Natural killer cell (primary cell): Measurements from ENCODE around the gene KIRREL3. TPM values are rescaled to one million over a fixed set of nuclear protein-coding genes. Genes with fewer than 3 reads are reported as not detected.

Source experiments
- ATAC-seq, 3 donors: fragments of 150-1000 bp in 2 of 3; fragments of 200-7000 bp in 1 of 3; cut with Tn5 transposase; 1 replicate in 1 of 3; 2 replicates in 2 of 3; pipeline ENCODE4 v1.10.0; 2021; ENCODE audit warnings: mild to moderate bottlenecking in 2 of 3, moderate library complexity in 2 of 3
- DNase-seq, 2 donors: peaks; one replicate each; pipeline versions ENCODE4 v3.0.0 to v3.0.0-alpha.2; 2013 to 2021; ENCODE audit warnings: mixed read lengths in 1 of 2
- H3K27ac ChIP-seq: one replicate; pipeline ENCODE4 v1.5.1; 2013; ENCODE audit warnings: mild to moderate bottlenecking, low read length
- H3K27me3 ChIP-seq: one replicate; pipeline ENCODE4 v1.6.1; 2013; ENCODE audit warnings: low read length; ENCODE audit not compliant: control insufficient read depth, insufficient read depth
- H3K36me3 ChIP-seq: one replicate; pipeline ENCODE4 v1.6.1; 2013; ENCODE audit warnings: low read length; ENCODE audit not compliant: control insufficient read depth, insufficient read depth
- H3K4me1 ChIP-seq: one replicate; pipeline ENCODE4 v1.6.1; 2013; ENCODE audit warnings: low read length; ENCODE audit not compliant: control insufficient read depth, insufficient read depth
- H3K4me3 ChIP-seq: one replicate; pipeline ENCODE4 v1.5.1; 2013; ENCODE audit warnings: low read length
- H3K9me3 ChIP-seq: one replicate; pipeline ENCODE4 v1.6.1; 2013; ENCODE audit warnings: low read length; ENCODE audit not compliant: control insufficient read depth, insufficient read depth
- H3K27ac Mint-ChIP-seq, 2 donors: one replicate each; pipeline ENCODE4 v1.8.0; 2022; ENCODE audit warnings: mild to moderate bottlenecking in 2 of 2, mixed read lengths in 2 of 2, moderate library complexity in 1 of 2
- H3K27me3 Mint-ChIP-seq, 2 donors: one replicate each; pipeline ENCODE4 v1.8.0; 2022; ENCODE audit warnings: low read depth in 2 of 2, mixed read lengths in 2 of 2
- H3K36me3 Mint-ChIP-seq: one replicate; pipeline ENCODE4 v1.8.0; 2022; ENCODE audit warnings: mixed read lengths
- H3K4me1 Mint-ChIP-seq, 2 donors: one replicate each; pipeline ENCODE4 v1.8.0; 2022; ENCODE audit warnings: mixed read lengths in 2 of 2
- H3K4me3 Mint-ChIP-seq: one replicate; pipeline ENCODE4 v1.8.0; 2022; ENCODE audit warnings: mild to moderate bottlenecking, moderate library complexity, mixed read lengths
- H3K9me3 Mint-ChIP-seq, 2 donors: one replicate each; pipeline ENCODE4 v1.8.0; 2022; ENCODE audit warnings: mixed read lengths in 2 of 2
- CTCF ChIP-seq: fragments of 200-600 bp; IDR thresholded peaks from one replicate; pipeline ENCODE4 v1.8.0; 2022; ENCODE audit warnings: antibody characterized with exemption
- WGBS: methylation state at CpG from one replicate; pipeline ENCODE4 v1.1.7; 2013; ENCODE audit warnings: missing lambda C conversion rate; ENCODE audit not compliant: insufficient coverage; 5-methylcytosine and 5-hydroxymethylcytosine counted together
- intact Hi-C: fragments of 100-400 bp; cut with micrococcal nuclease; formaldehyde crosslinking; loops from one replicate; pipeline ENCODE4 v1.14.2; 2022
- total RNA-seq, 4 donors: library from RNA; stranded (reverse); fragments of 120-200 nt in 1 of 4; gene quantifications; one replicate each; pipeline versions ENCODE4 v1.2.3 to v1.2.4, GENCODE V29; 2013 to 2022

KIRREL3 gene
- total RNA-seq, 3 donors from 2014 or later (not counting 1 experiment from before 2014, with no cell fraction given): not detected

- Histone ChIP-seq H3K27me3 (no peaks in the 10 kb centered on the region), H3K36me3 (no peaks in the 10 kb centered on the region), H3K27ac (no peak overlapping the region), H3K9me3 (no peaks in the 10 kb centered on the region), H3K4me1 (peaks cover 12% of the 10 kb centered on the region), H3K4me3 (no peak overlapping the region)
- no peaks in the 10 kb centered on the region for H3K27me3 Mint-ChIP-seq
- H3K4me1 Mint-ChIP-seq: peaks cover 9 to 24% of the 10 kb centered on the region in 2 donors
- no peaks in the 10 kb centered on the region for H3K36me3 Mint-ChIP-seq
- DNase-seq (no peak), ATAC-seq (no peak)
- no peak overlapping the region for H3K4me3 Mint-ChIP-seq
- intact Hi-C loops: no loop called here
- no peaks in the 10 kb centered on the region for H3K9me3 Mint-ChIP-seq
- WGBS: no CpG with 5 or more reads among the region's 1 CpG
- H3K27ac Mint-ChIP-seq: no peak overlapping the region
- TF ChIP-seq CTCF: no peak
Measured at GRCh38 chr11:126418887-126419286, 581.7 kb downstream of the KIRREL3 start.

GRCh38 chr11:126417091-126417862, 583.3 kb downstream of the KIRREL3 start:
- H3K4me3 ChIP-seq: no peak overlapping the region
- DNase-seq: no peak
- TF ChIP-seq CTCF: no peak
- no peak overlapping the region for H3K27ac ChIP-seq
- H3K9me3 Mint-ChIP-seq: no peaks in the 10 kb centered on the region
- intact Hi-C loops: loop anchor here (2.0 kb wide), 1 partner anchor 106 kb away; no protein-coding TSS in a partner anchor
- WGBS: 93% methylated on average over 12 of the region's 12 CpGs
- no peaks in the 10 kb centered on the region for H3K27me3 Mint-ChIP-seq
- peaks cover 4% of the 10 kb centered on the region for H3K36me3 ChIP-seq
- ATAC-seq: no peak
- H3K4me3 Mint-ChIP-seq: peak overlapping the region; percentile 53
- H3K4me1 ChIP-seq: peaks cover 12% of the 10 kb centered on the region
- H3K36me3 Mint-ChIP-seq: no peaks in the 10 kb centered on the region
- peaks cover 9 to 24% of the 10 kb centered on the region in 2 donors for H3K4me1 Mint-ChIP-seq
- H3K9me3 ChIP-seq: no peaks in the 10 kb centered on the region
- no peak overlapping the region for H3K27ac Mint-ChIP-seq
- no peaks in the 10 kb centered on the region for H3K27me3 ChIP-seq

GRCh38 chr11:126416542-126417090, 584.0 kb downstream of the KIRREL3 start:
- peaks cover 9 to 30% of the 10 kb centered on the region in 2 donors for H3K4me1 Mint-ChIP-seq
- Histone ChIP-seq H3K9me3 (no peaks in the 10 kb centered on the region), H3K4me1 (peaks cover 12% of the 10 kb centered on the region), H3K36me3 (peaks cover 5% of the 10 kb centered on the region), H3K27ac (no peak overlapping the region), H3K4me3 (no peak overlapping the region), H3K27me3 (no peaks in the 10 kb centered on the region)
- H3K4me3 Mint-ChIP-seq: peak overlapping the region; percentile 65
- H3K27ac Mint-ChIP-seq: peak overlapping the region; percentile 26 to 70
- no peaks in the 10 kb centered on the region for H3K9me3 Mint-ChIP-seq
- H3K27me3 Mint-ChIP-seq: no peaks in the 10 kb centered on the region
- no peak for TF ChIP-seq CTCF
- ATAC-seq (peak; percentile 93 to 100 (median 99)), DNase-seq (peak; percentile 65 to 81)
- no peaks in the 10 kb centered on the region for H3K36me3 Mint-ChIP-seq
- intact Hi-C loops: loop anchor here (2.0 kb wide), 1 partner anchor 106 kb away; no protein-coding TSS in a partner anchor
- WGBS: 8% methylated on average over 52 of the region's 52 CpGs
